GM20431 (cell line): ENCODE measurements around the gene AVPR2.

ENCODE experiments used
- in situ Hi-C: fragments of 300-500 bp; cut with MseI, MboI; formaldehyde crosslinking; loops from one replicate; pipeline ENCODE4 v1.15.0; 2020; ENCODE audit warnings: low sequenced_read_pairs; ENCODE audit not compliant: unreplicated experiment

AVPR2 gene

GRCh38 chrX:153870791-153871360 lies 33.6 kb upstream of the AVPR2 start:
- in situ Hi-C loops, result no loop called here

- in situ Hi-C loops, result no loop called here
Observed at GRCh38 chrX:153871451-153871850, 33.0 kb upstream of the AVPR2 start.

GRCh38 chrX:153871946-153872878 lies 32.3 kb upstream of the AVPR2 start:
- in situ Hi-C loops, result no loop called here

- in situ Hi-C loops, result no loop called here
Observed at GRCh38 chrX:153873282-153874084, 31.0 kb upstream of the AVPR2 start.

GRCh38 chrX:153874085-153874365 lies 30.4 kb upstream of the AVPR2 start:
- in situ Hi-C loops, result no loop called here

- in situ Hi-C loops, result no loop called here
Observed at GRCh38 chrX:153874366-153875125, 29.9 kb upstream of the AVPR2 start.

GRCh38 chrX:153875391-153876111 lies 28.9 kb upstream of the AVPR2 start:
- in situ Hi-C loops, result no loop called here

GRCh38 chrX:153876112-153876491 lies 28.4 kb upstream of the AVPR2 start:
- in situ Hi-C loops, result no loop called here

GRCh38 chrX:153877571-153878261 lies 26.8 kb upstream of the AVPR2 start:
- in situ Hi-C loops, result no loop called here

GRCh38 chrX:153878345-153878744 lies 26.1 kb upstream of the AVPR2 start:
- in situ Hi-C loops, result no loop called here

GRCh38 chrX:153878969-153879653 lies 25.4 kb upstream of the AVPR2 start:
- in situ Hi-C loops, result no loop called here

- in situ Hi-C loops, result no loop called here
Observed at GRCh38 chrX:153879741-153880439, 24.6 kb upstream of the AVPR2 start.

- in situ Hi-C loops, result no loop called here
Observed at GRCh38 chrX:153880440-153880815, 24.0 kb upstream of the AVPR2 start.

- in situ Hi-C loops, result no loop called here
Observed at GRCh38 chrX:153881281-153881680, 23.2 kb upstream of the AVPR2 start.

GRCh38 chrX:153882086-153882498 lies 22.4 kb upstream of the AVPR2 start:
- in situ Hi-C loops, result no loop called here

- in situ Hi-C loops, result no loop called here
Observed at GRCh38 chrX:153882557-153882956, 21.9 kb upstream of the AVPR2 start.

GRCh38 chrX:153883163-153883843 lies 21.2 kb upstream of the AVPR2 start:
- in situ Hi-C loops, result no loop called here
